Central memory CD8-positive, alpha-beta T cell (primary cell): Measurements from ENCODE around the gene HLCS.

Experiments used
- ATAC-seq: fragments of 150-1000 bp; cut with Tn5 transposase; replicated peaks from 2 replicates; pipeline ENCODE4 v1.10.0; 2022; ENCODE audit warnings: mild to moderate bottlenecking, moderate FRiP score, moderate number of reproducible peaks; ENCODE audit not compliant: poor library complexity, severe bottlenecking; ENCODE audit errors: extremely low read depth
- DNase-seq, 2 donors: peaks; one replicate each; pipeline ENCODE4 v3.0.0; 2021; ENCODE audit warnings: low spot score in 2 of 2
- H3K27ac Mint-ChIP-seq: one replicate; pipeline ENCODE4 v1.8.0; 2022; ENCODE audit warnings: low read depth, mild to moderate bottlenecking, moderate library complexity, mixed read lengths
- H3K27me3 Mint-ChIP-seq: one replicate; pipeline ENCODE4 v1.8.0; 2022; ENCODE audit warnings: mixed read lengths
- H3K36me3 Mint-ChIP-seq: one replicate; pipeline ENCODE4 v1.8.0; 2022; ENCODE audit warnings: mild to moderate bottlenecking, moderate library complexity, mixed read lengths; ENCODE audit not compliant: insufficient read depth
- H3K4me1 Mint-ChIP-seq: one replicate; pipeline ENCODE4 v1.8.0; 2022; ENCODE audit warnings: mixed read lengths
- H3K4me3 Mint-ChIP-seq: one replicate; pipeline ENCODE4 v1.8.0; 2022; ENCODE audit warnings: mild to moderate bottlenecking, moderate library complexity, mixed read lengths
- H3K9me3 Mint-ChIP-seq: one replicate; pipeline ENCODE4 v1.8.0; 2022; ENCODE audit warnings: mixed read lengths

HLCS gene

DNA sequence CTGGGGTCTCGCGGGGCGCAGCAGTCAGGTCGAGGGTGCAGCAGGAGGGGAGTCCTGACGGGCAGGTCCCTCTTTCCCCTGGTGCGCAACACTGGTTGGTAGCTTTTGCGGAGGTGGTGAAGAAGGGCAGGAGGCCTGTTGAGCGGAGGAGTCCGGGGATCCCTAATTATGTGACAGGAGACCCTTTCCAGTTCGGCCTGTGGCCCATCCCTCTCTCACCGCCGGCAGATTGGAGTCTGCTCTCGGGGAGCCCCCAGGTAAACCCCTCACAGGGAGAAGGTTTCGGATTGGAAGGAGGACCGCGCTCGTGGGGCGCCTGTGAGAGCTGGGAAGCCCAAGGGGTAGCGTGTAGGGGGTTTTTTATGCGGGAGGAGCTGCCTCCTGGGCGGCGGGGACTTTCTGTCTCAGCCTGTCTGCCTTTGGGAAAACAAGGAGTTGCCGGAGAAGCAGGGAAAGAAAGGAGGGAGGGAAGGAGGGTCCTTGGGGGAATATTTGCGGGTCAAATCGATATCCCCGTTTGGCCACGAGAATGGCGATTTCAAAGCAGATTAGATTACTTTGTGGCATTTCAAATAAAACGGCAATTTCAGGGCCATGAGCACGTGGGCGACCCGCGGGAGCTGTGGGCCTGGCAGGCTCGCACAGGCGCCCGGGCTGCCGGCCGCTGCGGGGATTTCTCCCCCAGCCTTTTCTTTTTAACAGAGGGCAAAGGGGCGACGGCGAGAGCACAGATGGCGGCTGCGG lies 258.0 kb downstream of the HLCS start:
- peaks cover 18% of the 10 kb centered on the region for H3K4me1 Mint-ChIP-seq
- H3K36me3 Mint-ChIP-seq = no peaks in the 10 kb centered on the region
- peak overlapping the region; percentile 38 for H3K4me3 Mint-ChIP-seq
- DNase-seq (no peak), ATAC-seq (no peak)
- H3K27ac Mint-ChIP-seq = no peak overlapping the region
- peaks cover 94% of the 10 kb centered on the region for H3K27me3 Mint-ChIP-seq
- H3K9me3 Mint-ChIP-seq = no peaks in the 10 kb centered on the region

DNA sequence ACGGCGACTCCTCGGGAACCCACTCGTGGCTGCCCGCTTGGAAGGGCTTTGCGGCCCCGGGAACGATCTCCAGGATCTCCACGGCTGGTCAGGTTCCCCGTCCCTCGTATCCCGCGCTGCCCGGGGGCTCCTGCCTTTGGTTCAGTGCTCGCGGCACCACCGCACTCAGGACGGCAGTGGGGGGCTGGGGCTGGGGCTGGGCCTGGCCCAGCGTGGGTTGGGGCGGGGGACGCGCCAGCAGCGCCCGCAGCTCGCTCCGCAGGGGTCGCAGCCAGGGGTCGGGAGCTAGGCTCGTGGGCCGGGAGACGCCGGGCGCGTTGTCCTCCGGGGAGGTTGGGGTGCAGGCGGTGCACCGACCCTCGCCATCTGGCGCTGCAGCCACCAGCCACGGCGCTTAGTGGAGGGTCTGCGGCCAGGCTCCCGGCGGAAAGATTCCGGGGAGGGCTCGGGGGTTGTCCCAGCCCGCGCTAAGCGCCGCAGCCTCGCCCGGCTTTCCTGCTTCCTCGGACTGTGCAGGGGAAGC lies 258.6 kb downstream of the HLCS start:
- Mint-ChIP-seq H3K9me3 (no peaks in the 10 kb centered on the region), H3K27me3 (peaks cover 94% of the 10 kb centered on the region), H3K4me1 (peaks cover 18% of the 10 kb centered on the region), H3K27ac (no peak overlapping the region), H3K36me3 (no peaks in the 10 kb centered on the region), H3K4me3 (peak overlapping the region; percentile 38)
- no peak for ATAC-seq
- DNase-seq = no peak

DNA sequence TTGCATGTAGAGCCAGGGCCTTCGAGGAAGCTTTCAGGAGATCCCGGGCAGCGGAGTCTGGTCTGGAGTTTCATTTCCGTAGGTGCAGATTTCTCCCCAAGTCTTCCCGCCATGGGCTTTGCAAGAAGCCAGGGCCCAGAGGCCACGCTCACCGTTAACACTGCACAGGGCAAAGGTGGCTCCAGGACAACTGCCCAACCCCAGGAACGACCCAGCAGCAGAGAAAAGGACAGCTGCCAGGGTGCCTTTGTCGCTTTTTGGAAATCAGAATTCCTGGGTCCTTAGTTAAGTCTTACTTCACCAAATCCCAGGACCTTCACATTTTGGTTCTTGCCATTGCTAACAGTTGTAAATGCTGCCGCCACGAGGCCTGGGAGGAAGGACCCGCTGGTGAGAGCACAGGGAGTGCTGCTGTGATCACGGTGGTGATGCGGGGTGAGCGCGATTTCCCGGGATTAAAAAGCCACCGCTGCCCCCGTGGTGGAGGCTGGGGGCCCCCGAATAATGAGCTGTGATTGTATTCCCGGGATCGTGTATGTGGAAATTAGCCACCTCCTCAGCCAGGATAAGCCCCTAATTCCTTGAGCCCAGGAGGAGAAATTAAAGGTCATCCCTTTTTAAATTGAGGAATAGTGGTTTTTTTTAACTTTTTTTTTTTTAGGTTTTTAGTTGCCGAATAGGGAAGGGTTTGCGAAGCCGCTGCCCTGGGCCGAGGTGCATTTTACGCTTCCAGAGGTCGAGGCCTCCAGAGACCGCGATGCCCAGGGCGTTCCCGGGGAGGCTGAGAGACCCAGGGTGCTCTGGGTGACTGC lies 259.3 kb downstream of the HLCS start:
- no peaks in the 10 kb centered on the region for H3K36me3 Mint-ChIP-seq
- DNase-seq (no peak), ATAC-seq (no peak)
- H3K4me3 Mint-ChIP-seq = peak overlapping the region; percentile 18
- peaks cover 18% of the 10 kb centered on the region for H3K4me1 Mint-ChIP-seq
- no peak overlapping the region for H3K27ac Mint-ChIP-seq
- peaks cover 94% of the 10 kb centered on the region for H3K27me3 Mint-ChIP-seq
- no peaks in the 10 kb centered on the region for H3K9me3 Mint-ChIP-seq

DNA sequence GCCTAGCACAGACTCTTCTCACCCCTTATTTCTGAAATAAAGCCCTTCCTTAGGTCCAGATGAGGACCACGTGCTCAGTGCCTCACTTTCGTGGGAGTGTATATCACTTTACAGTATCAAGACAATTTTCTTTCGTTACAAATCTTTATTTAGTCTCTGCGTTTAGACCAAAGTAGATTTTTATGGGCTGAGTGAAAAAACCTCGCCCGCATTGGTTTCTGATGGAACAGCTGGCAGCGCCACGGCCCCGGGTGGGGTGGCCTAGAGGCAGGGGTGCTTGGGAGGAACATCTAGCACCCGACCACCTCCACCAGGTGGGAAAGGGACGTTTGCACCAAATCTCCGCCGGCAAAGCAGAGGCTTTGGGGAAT lies 260.0 kb downstream of the HLCS start:
- no peaks in the 10 kb centered on the region for H3K36me3 Mint-ChIP-seq
- H3K9me3 Mint-ChIP-seq = no peaks in the 10 kb centered on the region
- H3K27ac Mint-ChIP-seq = no peak overlapping the region
- ATAC-seq (no peak), DNase-seq (no peak)
- peaks cover 94% of the 10 kb centered on the region for H3K27me3 Mint-ChIP-seq
- peak overlapping the region; percentile 18 for H3K4me3 Mint-ChIP-seq
- peaks cover 18% of the 10 kb centered on the region for H3K4me1 Mint-ChIP-seq

DNA sequence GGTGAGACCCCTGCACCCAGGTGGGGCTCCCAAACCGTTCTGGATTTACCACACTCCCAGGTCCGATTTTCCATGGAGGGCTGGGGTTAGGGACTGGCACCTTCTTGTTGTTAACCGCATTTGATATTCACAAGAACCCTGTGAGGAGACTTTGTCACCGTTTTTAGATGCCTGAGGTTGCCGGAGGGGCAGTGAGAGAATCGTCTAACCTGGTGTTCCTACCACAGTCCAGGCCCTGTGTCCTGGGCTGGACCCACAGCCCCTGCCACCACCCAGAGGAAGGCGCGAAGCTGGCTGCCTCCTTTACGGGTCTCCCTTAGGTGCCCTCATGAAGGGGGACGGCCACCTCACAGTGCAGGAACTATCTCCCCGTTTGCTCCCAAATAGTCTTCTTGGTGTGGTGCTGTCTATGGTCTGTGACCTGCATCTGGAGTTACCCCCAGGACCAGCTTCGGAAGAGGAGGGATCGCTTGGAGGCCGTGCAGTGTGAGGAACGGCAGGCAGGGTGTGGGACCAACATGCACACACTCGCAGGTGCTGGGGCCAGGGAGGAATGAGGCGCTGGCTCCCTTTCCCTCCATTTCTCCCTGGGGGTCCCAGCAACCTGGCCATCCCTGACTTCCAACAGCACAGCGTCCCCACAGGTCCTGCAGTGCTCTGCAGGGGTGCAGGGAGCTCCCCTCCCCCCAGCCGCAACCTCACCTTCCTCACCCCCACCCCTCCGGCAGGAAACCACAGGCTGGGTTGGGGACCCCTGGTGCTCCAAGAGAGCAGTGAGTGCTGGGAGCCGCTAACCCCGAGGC lies 260.6 kb downstream of the HLCS start:
- H3K27me3 Mint-ChIP-seq = peaks cover 91% of the 10 kb centered on the region
- ATAC-seq (no peak), DNase-seq (no peak)
- no peak overlapping the region for H3K27ac Mint-ChIP-seq
- H3K36me3 Mint-ChIP-seq = no peaks in the 10 kb centered on the region
- H3K4me1 Mint-ChIP-seq = peaks cover 18% of the 10 kb centered on the region
- peak overlapping the region; percentile 45 for H3K4me3 Mint-ChIP-seq
- H3K9me3 Mint-ChIP-seq = no peaks in the 10 kb centered on the region

DNA sequence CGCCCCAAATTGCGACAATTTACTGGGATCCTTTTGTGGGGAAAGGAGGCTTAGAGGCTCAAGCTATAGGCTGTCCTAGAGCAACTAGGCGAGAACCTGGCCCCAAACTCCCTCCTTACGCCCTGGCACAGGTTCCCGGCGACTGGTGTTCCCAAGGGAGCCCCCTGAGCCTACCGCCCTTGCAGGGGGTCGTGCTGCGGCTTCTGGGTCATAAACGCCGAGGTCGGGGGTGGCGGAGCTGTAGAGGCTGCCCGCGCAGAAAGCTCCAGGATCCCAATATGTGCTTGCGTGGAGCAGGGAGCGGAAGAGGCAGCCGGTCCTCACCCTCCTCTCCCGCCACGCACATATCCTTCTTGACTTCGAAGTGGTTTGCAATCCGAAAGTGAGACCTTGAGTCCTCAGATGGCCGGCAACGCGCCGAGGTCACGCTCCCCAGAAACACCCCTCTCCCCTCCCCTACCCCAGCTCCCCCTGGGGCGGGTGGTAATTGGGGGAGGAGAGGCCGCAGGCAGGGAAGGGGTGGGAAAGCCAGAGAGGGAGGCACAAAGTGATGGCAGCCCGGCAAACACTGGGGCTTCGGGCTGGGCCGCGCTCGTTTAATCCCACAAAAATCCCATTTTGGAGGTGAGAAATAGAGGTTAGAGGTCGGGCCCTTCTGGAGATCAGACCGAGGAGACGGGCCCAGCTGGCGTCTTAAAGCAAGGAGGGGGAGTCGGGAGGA lies 261.4 kb downstream of the HLCS start:
- DNase-seq (no peak), ATAC-seq (no peak)
- Mint-ChIP-seq H3K4me1 (peaks cover 24% of the 10 kb centered on the region), H3K27ac (no peak overlapping the region), H3K9me3 (no peaks in the 10 kb centered on the region), H3K36me3 (no peaks in the 10 kb centered on the region), H3K4me3 (peak overlapping the region; percentile 45), H3K27me3 (peaks cover 95% of the 10 kb centered on the region)

DNA sequence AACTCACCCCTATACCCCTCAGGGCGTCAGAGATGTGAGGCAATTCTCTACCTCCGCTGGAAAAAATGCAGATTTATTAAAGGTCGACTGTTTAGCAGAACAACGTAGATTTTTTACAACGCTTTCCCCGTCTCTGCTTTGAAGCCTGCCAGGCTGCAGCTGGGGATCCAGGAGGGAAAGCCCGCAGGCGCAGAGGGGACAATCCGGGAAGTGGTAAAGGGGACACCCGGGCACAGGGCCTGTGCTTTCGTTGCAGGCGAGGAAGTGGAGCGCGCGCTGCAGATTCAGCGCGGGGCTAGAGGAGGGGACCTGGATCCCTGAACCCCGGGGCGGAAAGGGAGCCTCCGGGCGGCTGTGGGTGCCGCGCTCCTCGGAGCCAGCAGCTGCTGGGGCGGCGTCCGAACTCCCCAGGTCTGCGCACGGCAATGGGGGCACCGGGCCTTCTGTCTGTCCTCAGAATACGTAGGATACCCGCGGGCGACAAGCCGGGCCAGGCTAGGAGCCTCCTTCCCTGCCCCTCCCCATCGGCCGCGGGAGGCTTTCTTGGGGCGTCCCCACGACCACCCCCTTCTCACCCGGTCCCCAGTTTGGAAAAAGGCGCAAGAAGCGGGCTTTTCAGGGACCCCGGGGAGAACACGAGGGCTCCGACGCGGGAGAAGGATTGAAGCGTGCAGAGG lies 262.1 kb downstream of the HLCS start:
- peaks cover 27% of the 10 kb centered on the region for H3K4me1 Mint-ChIP-seq
- DNase-seq = no peak
- H3K27me3 Mint-ChIP-seq = peaks cover 92% of the 10 kb centered on the region
- H3K36me3 Mint-ChIP-seq = no peaks in the 10 kb centered on the region
- no peaks in the 10 kb centered on the region for H3K9me3 Mint-ChIP-seq
- no peak overlapping the region for H3K27ac Mint-ChIP-seq
- H3K4me3 Mint-ChIP-seq = no peak overlapping the region
- no peak for ATAC-seq

DNA sequence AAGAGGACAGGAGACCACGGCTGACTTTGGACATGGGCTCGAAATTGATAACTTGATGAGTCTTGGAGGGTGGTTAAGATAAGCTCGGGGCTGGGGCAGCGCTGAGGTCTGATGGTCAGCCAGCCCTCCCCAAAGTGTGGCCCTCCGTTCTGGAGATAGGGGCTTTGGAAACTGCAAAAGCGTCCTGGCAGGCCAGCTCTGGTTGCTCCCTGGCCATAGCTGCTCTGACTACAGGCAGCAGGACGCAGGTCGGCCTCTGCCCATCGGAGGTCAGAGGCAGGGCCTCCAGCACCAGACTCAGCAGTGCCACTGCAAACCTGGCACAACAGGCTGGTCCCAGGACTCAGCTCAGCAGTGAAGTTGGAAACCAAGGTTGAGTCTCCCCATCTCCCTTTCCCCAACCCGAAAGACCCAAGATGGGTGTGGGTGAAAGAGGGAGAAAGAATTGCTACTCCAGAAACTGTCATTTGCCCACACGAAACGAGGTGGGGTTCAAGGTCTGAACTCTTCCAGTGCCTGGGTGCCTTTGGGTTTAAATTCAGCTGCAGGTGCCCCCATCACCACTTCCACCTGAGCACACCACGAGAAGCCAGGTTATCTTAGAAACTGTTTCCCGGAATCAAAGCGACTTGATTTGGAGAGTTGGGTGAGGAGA lies 262.7 kb downstream of the HLCS start:
- Mint-ChIP-seq H3K9me3 (no peaks in the 10 kb centered on the region), H3K27ac (no peak overlapping the region), H3K4me3 (no peak overlapping the region), H3K27me3 (peaks cover 87% of the 10 kb centered on the region), H3K36me3 (no peaks in the 10 kb centered on the region), H3K4me1 (peaks cover 27% of the 10 kb centered on the region)
- DNase-seq (no peak), ATAC-seq (no peak)

DNA sequence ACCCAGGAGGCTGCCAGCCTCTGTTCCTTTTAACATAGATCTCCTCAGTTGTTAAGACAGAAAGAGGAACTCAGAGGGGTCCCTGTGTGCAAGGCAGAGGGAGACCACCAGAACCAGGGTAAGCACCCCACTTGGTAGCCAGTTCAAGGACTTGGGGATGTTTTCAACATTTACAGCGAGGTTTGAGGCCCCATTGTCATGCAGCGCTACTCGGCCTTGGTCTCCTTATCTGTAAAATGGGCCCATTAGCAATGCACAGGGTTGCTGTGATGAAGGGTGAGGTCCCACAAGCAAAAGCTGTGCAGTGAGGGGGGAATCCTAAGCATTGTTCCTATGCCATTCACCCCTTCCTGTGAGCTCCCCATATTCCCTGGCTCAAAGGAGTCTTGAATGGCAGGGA lies 263.3 kb downstream of the HLCS start:
- Mint-ChIP-seq H3K36me3 (no peaks in the 10 kb centered on the region), H3K4me3 (no peak overlapping the region), H3K9me3 (no peaks in the 10 kb centered on the region), H3K27ac (no peak overlapping the region), H3K27me3 (peaks cover 80% of the 10 kb centered on the region), H3K4me1 (peaks cover 27% of the 10 kb centered on the region)
- DNase-seq (no peak), ATAC-seq (no peak)

DNA sequence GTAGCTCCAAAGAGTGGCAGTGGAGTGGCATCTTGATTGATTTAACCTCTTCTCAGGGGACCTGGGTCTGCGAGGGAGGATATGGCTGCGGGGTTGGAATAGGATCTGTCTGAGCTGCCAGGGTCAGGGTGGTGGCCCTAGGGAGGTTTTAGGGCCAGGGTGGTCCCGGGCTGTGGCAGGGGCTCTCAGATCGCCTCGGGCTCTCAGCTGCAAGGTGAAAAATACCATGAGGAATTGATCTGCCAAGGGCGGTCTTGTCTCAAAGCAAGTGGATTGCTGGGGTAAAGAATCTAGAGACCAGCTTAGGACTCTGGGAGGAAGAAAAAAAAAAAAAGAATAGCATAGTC lies 263.9 kb downstream of the HLCS start:
- H3K27me3 Mint-ChIP-seq = peaks cover 77% of the 10 kb centered on the region
- H3K4me1 Mint-ChIP-seq = peaks cover 27% of the 10 kb centered on the region
- H3K4me3 Mint-ChIP-seq = no peak overlapping the region
- no peaks in the 10 kb centered on the region for H3K9me3 Mint-ChIP-seq
- no peak for DNase-seq
- no peak overlapping the region for H3K27ac Mint-ChIP-seq
- no peak for ATAC-seq
- no peaks in the 10 kb centered on the region for H3K36me3 Mint-ChIP-seq

DNA sequence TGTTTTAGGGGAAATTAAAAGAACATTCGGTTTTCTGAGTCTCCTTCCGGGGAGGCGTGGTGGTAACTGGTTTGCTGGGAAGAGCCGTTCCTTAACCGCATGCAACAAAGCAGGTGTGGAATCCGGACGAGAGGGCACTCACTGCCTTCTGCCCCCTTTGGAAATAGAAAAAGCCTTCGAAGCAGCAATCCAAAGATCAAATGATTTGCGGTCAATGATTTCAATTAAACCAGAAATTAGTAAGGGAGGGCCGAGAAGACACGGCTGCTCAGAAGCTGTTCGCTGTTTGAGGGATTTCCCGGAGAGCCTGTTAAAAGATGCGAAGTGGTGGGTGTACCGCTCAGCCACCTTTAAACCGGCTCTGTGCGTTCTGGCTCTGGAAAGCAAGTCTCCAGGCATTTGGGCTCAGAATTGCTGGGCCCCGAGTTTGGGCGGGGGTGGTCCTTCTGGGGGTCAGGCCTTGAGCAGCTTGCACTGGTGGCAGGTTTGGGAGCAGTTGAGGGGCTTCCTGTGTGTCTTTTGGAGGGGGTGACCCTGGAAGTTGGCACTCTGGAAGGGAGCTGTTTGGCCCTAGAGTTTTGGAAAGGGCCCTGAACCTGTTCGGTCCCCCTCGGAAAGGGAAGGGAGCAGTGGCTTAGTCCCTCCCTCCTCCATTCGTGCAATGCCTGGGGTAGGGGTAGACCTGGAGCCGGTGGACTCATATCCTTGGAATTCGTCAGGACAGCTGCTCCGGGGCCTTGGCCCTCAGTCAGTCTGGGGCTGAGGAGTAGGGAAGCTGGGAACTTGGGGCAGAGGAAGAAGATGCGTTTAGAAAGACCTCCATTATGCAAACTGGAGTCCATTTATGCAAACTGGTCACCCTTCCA lies 264.5 kb downstream of the HLCS start:
- no peak for ATAC-seq

More for the DNA sequence above, 264.5 kb downstream of the HLCS start:
- Mint-ChIP-seq H3K4me3 (no peak overlapping the region), H3K27ac (no peak overlapping the region), H3K4me1 (peaks cover 27% of the 10 kb centered on the region), H3K9me3 (no peaks in the 10 kb centered on the region), H3K27me3 (peaks cover 74% of the 10 kb centered on the region), H3K36me3 (no peaks in the 10 kb centered on the region)
- DNase-seq = no peak
